OCI-M1 (cell line): Measurements from ENCODE around the gene RANGAP1.

ENCODE experiments used
- DNase-seq: peaks from one replicate; lab custom pipeline; 2025; lab: John Stamatoyannopoulos, UW

Gene RANGAP1

DNA sequence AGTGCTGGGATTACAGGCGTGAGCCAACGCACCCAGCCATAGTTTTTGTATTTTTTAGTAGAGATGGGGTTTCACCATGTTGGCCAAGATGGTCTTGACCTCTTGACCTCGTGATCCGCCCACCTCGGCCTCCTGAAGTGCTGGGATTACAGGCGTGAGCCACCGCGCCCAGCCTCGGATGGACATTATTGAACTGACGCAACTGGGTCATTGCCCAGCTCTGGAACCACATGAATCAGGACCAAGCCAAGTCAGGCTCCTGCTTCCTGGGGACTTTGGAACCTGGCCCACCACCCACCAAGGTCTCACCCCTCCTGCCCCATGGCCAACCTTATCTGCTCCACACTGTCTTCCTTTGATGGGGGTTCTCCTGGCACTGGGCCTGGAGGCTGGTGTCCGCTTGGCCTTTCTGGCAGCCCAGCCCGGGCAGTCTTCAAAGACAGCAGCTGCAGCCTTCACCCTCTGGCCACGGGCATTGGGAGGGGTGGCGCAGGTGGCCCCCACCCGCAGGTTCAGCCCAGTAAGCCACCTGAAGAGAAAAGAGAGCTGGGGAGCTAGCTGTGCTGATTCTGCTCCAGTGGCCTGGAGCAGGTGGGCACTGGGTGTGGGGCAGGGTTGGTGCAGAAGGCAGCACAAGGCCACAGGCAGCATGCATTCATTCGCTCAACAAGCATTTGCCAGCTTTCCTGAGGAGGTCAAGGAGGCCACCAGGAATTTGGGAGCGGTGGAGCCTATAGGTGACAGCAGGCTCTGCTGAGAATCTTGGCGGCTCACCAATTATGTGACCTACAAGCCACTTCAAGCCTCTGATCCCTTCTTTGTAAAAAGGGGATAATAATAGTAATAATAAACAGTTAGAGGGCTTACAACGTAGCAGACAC is 50.9 kb downstream of the RANGAP1 start:
- DNase-seq, result no peak

DNA sequence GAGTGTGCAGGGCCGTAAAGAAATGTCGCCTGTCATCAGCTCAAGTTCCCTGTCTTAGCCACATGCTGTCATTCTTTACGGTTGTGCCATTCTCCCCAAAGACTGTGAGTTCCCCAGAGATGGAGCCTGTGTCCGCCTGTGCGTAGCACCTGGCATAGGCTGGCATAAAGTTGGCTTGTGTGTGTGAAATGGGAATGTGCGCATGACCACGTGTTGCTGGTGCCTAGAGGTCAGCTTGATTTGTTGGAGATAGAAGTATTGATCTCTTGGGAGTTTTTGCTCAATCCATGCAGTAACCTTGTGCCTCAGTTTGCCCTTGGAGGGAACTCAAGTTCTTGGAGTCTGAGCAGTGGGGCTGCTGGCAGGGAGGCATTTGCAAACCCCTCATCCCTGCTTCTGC is 54.6 kb downstream of the RANGAP1 start:
- no peak for DNase-seq

DNA sequence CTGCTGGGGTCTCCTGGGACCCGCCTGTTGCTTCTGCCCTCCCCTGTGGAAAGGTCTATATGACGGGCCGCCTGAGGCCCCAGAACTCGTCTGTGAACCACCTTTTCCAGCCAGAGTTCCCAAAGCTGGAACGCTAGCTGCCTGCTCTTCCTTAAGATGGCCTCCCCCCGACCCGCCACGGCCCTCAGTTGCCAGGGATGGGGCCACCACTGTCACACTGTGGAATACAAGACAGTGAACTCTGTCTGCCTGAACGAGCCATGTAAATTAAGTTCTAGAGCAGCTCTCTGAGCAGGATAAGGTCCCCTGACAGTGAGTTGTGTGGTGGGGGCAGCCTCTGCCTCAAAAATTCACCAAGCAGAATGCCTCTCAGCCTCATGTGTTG is 55.6 kb downstream of the RANGAP1 start:
- DNase-seq, result no peak

DNA sequence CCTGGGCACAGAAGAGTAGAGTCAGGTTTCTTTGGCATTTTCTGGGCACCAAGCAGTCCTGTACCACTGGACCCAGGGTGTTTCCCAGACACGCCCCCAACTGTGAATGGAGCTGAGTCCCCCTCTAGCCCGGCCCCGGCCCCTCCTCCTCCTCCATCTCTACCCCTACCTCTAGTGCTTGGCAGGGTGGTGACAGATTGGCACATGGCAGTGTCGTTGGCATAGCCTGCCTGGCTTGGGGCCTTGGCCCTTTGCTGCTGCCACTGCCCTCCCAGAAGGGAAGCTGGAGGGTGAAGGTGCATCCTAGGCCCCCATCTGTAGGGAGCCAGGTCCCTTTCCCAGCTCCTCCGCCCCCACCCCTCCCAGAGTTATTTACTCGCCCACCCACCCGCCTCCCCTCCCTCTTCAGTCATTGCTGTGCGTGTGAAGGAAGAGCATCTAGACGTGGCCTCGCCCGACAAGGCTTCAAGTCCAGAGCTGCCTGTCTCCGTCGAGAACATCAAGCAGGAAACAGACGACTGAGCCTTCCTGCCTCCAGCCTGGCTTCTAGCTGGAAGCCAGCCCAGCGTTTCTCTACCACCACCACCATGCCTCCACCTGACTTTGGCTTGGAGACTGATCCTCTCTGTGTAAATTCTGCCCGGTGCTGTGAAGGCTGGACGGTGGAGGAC is 56.1 kb downstream of the RANGAP1 start:
- DNase-seq, result no peak

DNA sequence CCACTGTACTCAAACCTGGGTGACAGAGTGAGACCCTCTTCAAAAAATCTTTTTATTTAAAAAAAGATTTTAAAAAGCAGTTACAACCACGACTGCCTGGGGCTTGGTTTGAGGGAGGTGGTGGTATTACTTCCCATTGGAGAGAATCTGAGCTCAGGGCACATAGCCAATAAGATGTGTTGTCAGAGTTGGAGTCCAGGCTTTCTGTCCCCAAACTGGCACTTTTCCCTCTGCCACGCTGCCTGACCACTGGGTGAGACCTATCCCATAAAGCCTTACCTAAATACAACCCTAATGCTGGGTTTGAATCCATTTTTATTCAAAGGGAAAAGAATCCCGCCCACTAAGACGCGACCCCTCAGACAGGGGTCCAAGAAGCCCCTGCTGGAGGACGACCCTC is 56.8 kb downstream of the RANGAP1 start:
- no peak for DNase-seq

DNA sequence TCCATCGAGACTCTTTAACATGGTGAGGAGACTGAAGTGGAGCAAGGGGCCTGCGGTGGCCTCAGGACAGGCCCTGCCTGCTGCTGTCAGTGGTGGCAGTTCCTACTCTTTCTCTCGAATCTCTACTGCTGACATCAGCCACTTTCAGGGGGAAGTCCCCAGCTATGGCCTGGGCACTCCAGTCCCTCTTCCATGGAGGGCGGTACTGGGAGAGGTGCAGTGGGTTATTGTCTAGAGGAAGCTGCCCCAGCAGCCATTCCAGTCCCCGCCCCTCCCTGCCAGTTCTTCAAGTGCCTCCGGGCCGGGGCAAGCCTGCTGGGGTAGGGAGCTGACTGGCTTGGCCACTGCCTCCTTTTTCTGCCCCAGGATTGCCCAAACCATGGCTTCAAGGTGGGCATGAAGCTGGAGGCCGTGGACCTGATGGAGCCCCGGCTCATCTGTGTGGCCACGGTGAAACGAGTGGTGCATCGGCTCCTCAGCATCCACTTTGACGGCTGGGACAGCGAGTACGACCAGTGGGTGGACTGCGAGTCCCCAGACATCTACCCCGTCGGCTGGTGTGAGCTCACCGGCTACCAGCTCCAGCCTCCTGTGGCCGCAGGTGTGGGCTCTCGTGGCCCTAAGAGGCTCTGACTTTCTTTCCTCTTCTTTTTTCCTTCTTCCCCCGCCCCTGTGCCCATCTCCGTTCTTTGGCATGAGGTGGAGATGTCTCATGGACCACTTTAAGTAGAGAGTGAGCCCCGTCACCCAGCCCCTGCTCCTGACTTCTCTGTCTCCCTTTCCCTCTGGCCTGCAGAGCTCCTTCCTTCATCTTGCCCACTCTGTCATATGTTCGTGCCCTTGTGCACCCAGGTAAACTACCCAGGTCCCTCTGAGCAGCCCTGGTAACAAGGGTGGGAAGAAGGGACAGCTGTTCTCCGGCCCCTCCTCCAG is 59.0 kb downstream of the RANGAP1 start:
- DNase-seq, result no peak

DNA sequence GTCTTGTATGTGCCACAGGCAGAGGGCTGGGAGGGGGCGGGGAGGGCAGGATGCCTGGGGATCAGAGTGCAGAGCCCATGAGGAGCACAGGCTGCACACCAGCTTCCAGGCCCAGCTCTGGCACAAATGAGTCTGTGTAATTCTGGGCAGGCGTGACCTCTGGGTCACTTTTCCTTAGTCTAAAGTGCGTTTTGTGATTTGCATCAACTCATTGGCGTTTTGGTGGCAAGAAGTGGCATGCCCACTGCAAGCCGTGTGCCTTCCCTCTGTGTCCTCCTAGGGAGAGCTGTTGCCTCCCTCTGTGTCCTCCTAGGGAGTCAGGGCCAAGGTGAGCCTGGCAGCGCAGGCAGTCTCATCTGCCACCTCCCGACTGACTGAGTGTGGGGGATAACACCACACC is 62.5 kb downstream of the RANGAP1 start:
- no peak for DNase-seq

DNA sequence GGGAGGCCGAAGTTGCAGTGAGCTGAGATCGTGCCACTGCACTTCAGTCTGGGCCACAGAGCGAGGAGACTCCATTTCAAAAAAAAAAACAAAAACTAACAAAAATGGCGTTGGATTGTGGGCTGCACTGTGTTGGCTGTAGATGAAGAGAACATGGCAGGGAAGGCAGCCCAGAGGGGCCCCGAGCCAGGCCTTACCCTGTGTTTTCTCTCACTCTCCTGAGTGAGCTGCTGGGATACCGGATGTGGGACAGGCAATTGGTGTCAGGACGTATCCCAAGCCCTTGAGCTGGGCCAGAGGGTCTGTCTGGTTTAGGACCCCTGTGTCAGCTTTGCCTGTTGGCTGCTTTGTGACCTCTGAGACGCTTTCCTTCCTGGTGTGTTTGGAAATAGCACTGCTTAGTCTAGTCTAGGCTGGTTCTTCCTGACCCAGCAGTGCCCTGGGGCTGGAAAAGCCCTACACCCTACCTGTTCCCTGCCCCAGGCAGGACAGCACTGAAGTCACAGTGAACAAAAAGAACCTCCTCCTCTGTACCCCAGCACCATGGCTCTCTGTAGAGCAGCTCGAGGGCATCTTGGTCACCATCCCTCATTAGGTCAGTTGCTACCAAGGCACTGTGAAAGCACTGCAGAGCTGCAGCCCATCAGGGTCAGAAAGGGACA is 63.0 kb downstream of the RANGAP1 start:
- no peak for DNase-seq

DNA sequence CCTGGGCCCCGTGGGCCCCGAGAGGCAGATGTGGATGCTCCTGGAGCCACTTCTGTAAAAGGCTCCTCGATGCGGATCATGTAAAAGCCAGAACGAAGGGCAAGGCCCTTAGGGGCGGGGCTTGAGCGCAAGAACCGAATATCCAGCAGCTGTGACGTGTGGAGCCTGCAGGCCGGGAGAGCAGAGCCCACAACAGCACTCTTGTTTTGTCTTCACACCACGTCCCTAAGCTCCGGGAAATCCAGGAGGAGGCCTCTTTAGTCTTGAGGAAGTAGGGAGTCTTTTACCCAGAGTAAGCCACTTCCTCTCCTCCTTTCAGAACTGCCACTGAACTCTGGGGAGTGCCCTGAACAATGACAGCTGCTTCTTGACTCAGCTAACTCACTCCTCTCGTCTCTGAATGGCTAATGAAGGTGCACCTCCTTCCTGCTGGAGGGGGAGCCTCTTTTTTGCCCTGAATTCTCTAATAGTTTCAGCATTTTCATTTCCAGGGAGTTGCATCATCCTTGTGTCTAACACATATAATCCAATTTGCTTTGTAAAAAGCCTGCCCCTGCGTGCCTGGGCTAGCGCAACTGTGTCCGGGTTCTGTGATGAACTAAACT is 68.3 kb downstream of the RANGAP1 start:
- peak; percentile 71 for DNase-seq

DNA sequence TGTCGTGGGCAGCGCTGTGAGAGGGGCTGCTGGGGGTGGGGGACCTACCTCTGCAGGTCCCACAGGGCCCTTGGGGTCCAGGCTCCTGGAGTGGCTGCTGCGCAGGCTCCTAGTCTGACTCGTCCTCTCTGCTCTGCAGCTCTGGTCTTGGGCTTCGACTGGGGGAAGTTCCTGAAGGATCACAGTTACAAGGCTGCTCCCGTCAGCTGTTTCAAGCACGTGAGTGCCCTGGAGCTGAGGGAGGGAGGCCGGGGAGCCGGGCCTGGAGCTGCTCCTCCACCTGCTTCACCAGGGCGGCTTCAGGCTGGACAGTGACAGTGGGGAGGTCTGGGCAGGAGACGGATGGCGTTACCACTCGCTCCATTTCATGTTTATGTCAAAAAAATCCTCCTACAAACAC is 69.0 kb downstream of the RANGAP1 start:
- no peak for DNase-seq

DNA sequence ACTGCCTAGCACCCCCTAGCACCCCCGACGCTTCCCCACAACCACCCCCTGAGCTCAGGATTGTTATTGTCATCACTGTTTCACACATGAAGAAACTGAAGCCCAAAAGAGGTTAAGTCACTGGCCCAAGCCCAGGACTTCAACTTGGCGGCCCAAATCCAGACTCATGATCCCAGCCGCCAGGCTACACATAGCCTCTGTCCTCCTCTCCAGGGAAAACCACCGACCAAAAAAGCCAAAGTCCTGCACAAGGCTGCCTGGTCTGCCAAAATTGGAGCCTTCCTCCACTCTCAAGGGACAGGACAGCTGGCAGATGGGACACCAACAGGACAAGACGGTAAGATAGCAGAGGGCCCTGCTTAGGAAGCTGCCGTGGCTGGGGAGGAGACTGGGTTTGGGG is 70.1 kb downstream of the RANGAP1 start:
- DNase-seq, result no peak

DNA sequence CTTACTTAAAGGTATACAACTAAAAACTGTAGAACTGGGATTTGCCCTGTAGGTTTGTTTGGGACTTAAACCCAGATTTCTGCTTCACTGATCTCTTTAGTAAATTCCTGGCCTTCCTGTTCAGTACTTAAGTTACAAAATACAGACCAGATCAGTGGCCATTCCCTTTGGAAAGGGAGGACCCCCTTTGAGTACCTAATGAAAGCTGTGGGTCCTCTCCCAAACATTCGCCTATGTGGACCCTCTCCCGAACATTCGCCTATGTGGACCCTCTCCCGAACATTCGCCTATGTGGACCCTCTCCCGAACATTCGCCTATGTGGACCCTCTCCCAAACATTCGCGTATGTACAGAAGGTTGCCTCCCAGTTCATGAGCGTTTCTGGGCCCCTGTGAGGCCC is 70.6 kb downstream of the RANGAP1 start:
- DNase-seq, result no peak

DNA sequence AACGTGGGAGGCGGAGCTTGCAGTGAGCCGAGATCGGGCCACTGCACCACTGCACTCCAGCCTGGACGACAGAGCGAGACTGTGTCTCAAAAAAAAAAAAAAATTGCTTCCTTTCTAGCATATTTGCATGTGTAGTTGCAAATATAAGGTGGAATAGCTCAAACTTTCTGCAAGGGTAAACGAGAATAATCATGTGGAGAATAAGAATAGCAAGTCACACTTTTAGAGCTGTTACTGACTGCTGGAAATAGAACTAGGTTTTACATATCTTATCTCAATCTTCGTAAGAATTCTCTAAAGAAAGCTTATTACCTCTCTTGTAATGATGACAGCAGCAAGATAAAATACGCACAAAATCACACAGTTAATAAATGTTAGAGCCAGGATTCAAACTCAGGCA is 79.3 kb downstream of the RANGAP1 start:
- no peak for DNase-seq

DNA sequence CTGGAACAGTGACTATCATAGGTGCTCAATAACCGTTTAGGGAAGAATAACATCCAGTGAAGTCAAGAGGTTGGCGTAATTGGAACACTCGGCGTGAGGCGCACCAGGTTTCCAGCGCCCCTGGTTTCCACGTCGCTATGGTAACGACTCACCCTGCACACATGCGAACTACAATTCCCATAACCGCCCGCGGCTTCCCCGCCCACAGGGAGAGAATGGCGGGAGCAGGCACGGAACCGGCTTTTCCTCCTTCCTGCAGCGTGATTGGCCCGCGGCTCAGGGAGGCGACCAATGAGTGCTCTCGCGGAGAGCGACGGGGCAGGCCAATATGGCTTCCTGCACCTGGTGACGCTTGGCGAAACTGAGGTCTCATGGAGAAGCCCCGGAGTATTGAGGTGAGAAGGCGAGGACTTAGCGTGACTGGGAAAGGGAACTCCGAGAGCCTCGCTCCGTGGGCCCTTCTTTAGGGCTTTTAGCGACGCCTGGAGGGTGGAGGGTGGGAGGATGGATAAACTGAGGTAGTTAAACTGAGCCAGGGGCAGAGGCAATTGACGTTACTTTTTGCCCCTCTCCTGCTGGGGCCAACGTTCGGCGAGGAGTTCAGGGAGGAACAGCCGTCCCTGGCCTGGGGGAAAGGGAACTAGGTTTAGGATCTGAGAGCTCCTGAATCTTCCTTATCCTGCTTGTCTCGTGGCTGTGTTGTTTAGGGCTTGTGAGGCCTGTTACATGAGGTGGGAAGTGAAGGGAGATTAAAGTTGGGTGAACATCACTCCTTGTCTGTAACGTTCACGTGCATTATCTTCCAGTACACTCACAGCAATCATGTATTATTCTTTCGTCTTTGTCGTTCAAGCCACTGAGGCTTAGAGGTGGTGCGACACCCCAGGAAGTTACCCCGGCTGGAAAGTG is 80.7 kb downstream of the RANGAP1 start, which contains the start of gene L3MBTL2:
L3MBTL2 (plus strand) TSS at position 321 of the 909 bp plus-strand sequence; CDS start at position 372, 51 bp downstream.
- peak; percentile 97 for DNase-seq

DNA sequence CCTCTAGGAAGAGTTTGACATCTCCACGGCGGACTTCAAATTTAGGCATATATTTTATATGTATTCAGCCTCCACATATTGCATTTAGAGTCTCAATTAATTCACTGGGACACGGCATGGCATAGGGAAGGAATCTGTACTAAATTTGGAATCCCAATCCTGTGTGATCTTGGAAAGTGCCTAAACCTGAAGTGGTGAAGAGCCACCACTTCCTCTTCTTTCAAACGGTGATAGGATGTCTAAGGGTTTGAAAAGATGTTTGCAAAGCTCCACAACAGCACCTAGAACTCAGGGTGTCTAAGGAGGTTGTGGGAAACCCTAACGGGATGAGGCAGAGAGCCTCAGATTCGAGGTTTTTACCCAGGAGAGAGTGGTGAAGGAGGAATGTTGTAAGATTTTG is 81.9 kb downstream of the RANGAP1 start:
- DNase-seq, result no peak

DNA sequence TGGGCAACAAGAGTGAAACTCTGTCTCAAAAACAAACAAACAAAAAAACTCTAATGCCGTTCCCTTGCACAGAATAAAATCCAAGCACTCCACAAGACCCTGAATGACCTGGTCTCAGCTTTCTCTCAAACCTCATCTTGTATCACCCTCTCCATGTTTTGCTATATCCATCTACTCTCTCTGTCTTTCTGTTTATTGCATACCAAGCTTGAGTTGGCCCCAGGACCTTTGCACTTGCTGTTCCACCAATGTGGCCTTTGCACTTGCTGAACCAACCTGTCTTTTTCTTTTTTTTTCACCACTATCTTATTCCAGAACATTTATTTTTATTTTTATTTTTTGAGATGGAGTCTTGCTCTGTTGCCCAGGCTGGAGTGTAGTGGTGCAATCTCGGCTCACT is 82.9 kb downstream of the RANGAP1 start:
- DNase-seq, result no peak

DNA sequence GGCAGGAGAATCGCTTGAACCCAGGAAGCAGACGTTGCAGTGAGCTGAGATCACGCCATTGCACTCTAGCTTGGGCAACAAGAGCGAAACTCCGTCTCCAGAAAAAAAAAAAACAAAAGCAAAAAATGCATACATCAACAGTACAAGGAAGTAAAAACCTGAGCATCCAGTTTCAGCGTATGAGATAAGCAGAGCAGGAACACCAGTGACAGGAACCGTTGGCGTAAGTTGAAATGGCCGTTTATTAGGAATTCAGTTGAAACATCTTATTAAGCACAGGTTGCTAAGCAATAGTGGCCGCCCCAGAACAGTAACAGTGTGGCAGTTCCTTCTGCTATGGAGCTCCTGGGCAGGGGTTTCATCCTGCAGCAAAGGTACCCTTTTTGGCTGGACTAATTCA is 84.8 kb downstream of the RANGAP1 start:
- no peak for DNase-seq

DNA sequence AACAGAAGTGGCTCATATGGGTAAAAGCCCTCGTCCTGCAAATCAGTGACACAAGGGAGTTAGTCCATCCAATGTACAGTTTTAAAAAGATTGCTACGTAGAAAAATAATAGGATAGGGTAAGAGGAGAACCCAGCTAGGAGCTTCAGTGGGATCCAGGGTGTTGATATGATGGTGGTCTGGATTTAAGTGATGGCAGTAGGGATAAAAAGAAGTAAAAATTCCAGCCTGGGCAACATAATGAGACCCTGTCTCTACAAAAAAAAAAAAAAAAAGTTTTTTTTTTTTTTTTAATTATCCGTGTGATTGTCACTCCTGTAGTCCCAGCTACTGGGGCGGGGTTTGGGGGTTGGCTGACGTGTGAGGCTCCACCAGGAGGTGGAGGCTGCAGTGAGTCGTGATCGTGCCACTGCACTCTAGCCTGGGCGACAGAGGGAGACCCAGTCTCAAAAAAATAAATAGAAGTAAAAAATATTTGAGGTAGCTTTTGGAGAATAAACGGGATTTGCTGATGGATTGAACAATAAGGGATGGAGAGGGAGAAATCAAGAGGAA is 87.9 kb downstream of the RANGAP1 start:
- peak; percentile 34 for DNase-seq

DNA sequence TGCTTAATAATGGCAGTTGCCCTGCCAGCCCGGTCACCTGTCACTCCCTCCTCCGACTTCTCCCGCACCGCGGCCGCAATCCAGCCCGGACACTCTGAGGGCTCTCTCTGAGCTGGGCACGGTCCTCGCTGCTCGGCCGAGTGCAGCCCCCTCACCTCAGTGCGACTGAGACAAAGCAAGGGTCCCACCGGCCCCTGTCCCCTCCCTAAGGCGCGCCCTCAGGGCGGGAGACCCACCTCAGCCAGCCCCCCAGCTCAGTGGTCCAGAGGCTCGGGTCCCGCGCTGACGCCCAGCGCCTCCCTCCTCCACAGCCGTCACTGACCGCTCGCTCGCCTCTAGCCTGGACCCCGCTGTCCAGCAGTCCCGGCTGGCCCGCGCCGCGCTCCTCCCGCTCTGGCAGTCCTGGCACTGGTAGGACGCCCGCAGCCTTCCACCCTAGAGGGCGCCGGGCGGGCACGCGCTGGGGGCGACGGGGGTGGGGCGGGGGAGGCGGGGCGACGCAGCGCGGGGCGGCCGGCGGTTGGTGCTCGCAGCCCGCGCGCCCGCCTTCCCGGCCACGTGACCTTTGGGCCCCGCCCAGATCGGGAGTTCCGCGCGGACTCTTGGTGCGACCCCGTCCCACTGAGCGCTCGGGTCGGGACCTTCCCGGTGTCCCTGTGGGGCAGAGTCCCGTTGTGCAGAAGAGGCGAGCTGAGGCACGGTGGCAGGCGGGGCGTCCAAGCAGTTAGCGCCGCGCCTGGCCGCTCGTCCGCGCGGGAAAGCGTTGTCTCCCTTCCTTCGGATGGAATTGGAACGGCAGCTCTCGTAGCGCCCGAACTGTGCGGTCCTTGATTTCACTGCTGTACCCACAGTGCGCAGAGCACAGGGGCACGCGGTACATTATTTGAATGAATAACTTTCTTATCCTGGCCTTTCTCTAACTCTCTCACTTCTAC is 88.7 kb downstream of the RANGAP1 start:
- peak; percentile 84 for DNase-seq
